ENCODE results near the gene ATP6V1B1.
"Not testable (repeated sequence)": the region's sequence is repeated elsewhere in the genome, so short reads cannot be mapped to it uniquely, and the experiment has no call there.

The ATP6V1B1 gene

GRCh38 chr2:71008342-71008741 is 72.6 kb downstream of the ATP6V1B1 start:
- TF ChIP-seq CTCF (IDR thresholded peaks at IDR 0.05; ENCODE audit: low read depth, low read length) (no peak), MYC (IDR thresholded peaks at IDR 0.05; ENCODE audit: low read depth, low read length) (no peak), MAX (IDR thresholded peaks at IDR 0.05; ENCODE audit: low read depth, low read length) (no peak), POLR2A (IDR thresholded peaks at IDR 0.05; ENCODE audit: extremely low read depth, insufficient read length) (no peak)

GRCh38 chr2:71011786-71012185 is 76.1 kb downstream of the ATP6V1B1 start:
- not testable (repeated sequence) for DNase-seq (ENCODE audit: low read depth)

More at GRCh38 chr2:71008342-71008741, 72.6 kb downstream of the ATP6V1B1 start:
- no peak overlapping the region for H3K4me3 ChIP-seq (ENCODE audit: low read depth, low read length)
- no peak for DNase-seq (ENCODE audit: low read depth)

More at GRCh38 chr2:71011786-71012185, 76.1 kb downstream of the ATP6V1B1 start:
- not testable (repeated sequence) for H3K4me3 ChIP-seq (ENCODE audit: low read depth, low read length)

All from NB4 (cell line).